ENCODE data around the gene TSPO. TPM values are rescaled to one million over a fixed set of nuclear protein-coding genes. Genes with fewer than 3 reads are reported as not detected.
A peak's percentile ranks its signal among the peaks of the same experiment; 100 is the strongest.

Gene TSPO
- total and polyA plus RNA-seq, 9 of the 15 experiments (the other 6 are each of a cell fraction or from before 2014, with no cell fraction given): 4.9 to 126 (median 25.3) TPM

- TF ChIP-seq ZNF592 (IDR thresholded peaks at IDR 0.05) (peak; percentile 88), RNF219 (CRISPR knock-in tag; IDR thresholded peaks at IDR 0.05) (no peak), TAL1 (IDR thresholded peaks at IDR 0.05) (no peak), SIN3B (IDR thresholded peaks at IDR 0.05; ENCODE audit: low read depth) (0 out of 2 replicates have a peak, but pooled peaks have one; percentile 19), FOXJ2 (tag; IDR thresholded peaks at IDR 0.05) (no peak), SMARCA4 (IDR thresholded peaks at IDR 0.05) (no peak), NFIC (IDR thresholded peaks at IDR 0.05) (peak; percentile 31), MAZ (CRISPR knock-in tag; conservative IDR thresholded peaks at IDR 0.05 in 1 of 2, IDR thresholded peaks at IDR 0.05 in 1 of 2) (peak in 1 of 2 experiments; percentile 34; a peak in 1 of 4 replicates), KDM1A (IDR thresholded peaks at IDR 0.05) (0 out of 4 replicates have a peak, but pooled peaks of 1 of the 2 experiments have one; percentile 8), PHF8 (IDR thresholded peaks at IDR 0.05; ENCODE audit: borderline replicate concordance, low read length) (peak; percentile 51; the same call in 1 of the 2 replicates), RBM39 (optimal IDR thresholded peaks at IDR 0.05; ENCODE audit: low read depth, low read length) (no peak)
These were observed at the start of gene TSPO (continued) for GRCh38 chr22:43151251-43152002.
